Mesenchymal stem cell (in vitro differentiated cells and primary cell): ENCODE data around the gene KCNJ9.

Source experiments
- DNase-seq: peaks from one replicate; pipeline ENCODE4 v3.0.0-alpha.2; 2013
- H2AFZ ChIP-seq: one replicate; pipeline ENCODE4 v1.6.1; 2013; ENCODE audit warnings: low read depth, mild to moderate bottlenecking, control low read depth, inconsistent platforms, low read length, moderate library complexity
- H2AK5ac ChIP-seq: 2 replicates; pipeline ENCODE4 v1.6.1; 2013; ENCODE audit warnings: low read length, moderate library complexity, mild to moderate bottlenecking, inconsistent platforms; ENCODE audit not compliant: severe bottlenecking
- H2BK120ac ChIP-seq: one replicate; pipeline ENCODE4 v1.6.1; 2013; ENCODE audit warnings: low read depth, mild to moderate bottlenecking, inconsistent platforms, low read length, moderate library complexity
- H2BK12ac ChIP-seq, 2 experiments: one replicate each; pipeline ENCODE4 v1.6.1; 2013; ENCODE audit warnings: inconsistent platforms in 2 of 2, low read length in 2 of 2, mild to moderate bottlenecking in 2 of 2, moderate library complexity in 2 of 2, control low read depth in 1 of 2
- H2BK15ac ChIP-seq: one replicate; pipeline ENCODE4 v1.6.1; 2013; ENCODE audit warnings: mild to moderate bottlenecking, low read depth, inconsistent platforms; ENCODE audit not compliant: poor library complexity, severe bottlenecking
- H2BK5ac ChIP-seq: 2 replicates; pipeline ENCODE4 v1.6.1; 2013; ENCODE audit warnings: low read depth, mild to moderate bottlenecking, low read length, control low read depth, inconsistent platforms; ENCODE audit not compliant: poor library complexity, severe bottlenecking
- H3K14ac ChIP-seq, 2 experiments: one replicate each; pipeline ENCODE4 v1.6.1; 2013; ENCODE audit warnings: inconsistent platforms in 2 of 2, low read length in 2 of 2, control low read depth in 1 of 2, mild to moderate bottlenecking in 1 of 2, moderate library complexity in 1 of 2
- H3K18ac ChIP-seq, 2 experiments: one replicate each; pipeline ENCODE4 v1.6.1; 2013; ENCODE audit warnings: inconsistent platforms in 2 of 2, low read length in 2 of 2, control low read depth in 1 of 2, low read depth in 1 of 2, mild to moderate bottlenecking in 1 of 2
- H3K23ac ChIP-seq, 2 experiments: one replicate each; pipeline ENCODE4 v1.6.1; 2013; ENCODE audit warnings: inconsistent platforms in 2 of 2, low read length in 2 of 2, mild to moderate bottlenecking in 2 of 2, moderate library complexity in 2 of 2, control low read depth in 1 of 2
- H3K27ac ChIP-seq: 2 replicates; pipeline ENCODE4 v1.5.1; 2013; ENCODE audit warnings: mild to moderate bottlenecking, moderate library complexity, low read length, control low read depth, inconsistent platforms; ENCODE audit not compliant: poor library complexity, severe bottlenecking
- H3K27me3 ChIP-seq, 2 experiments: 2 replicates each; pipeline versions ENCODE4 v1.6.1 to v1.7.0; 2013; ENCODE audit warnings: low read length in 2 of 2, mild to moderate bottlenecking in 2 of 2, moderate library complexity in 2 of 2, control low read depth in 1 of 2, inconsistent platforms in 1 of 2; ENCODE audit not compliant: control insufficient read depth in 1 of 2, insufficient read depth in 1 of 2
- H3K36me3 ChIP-seq, 2 experiments: 2 replicates each; pipeline versions ENCODE4 v1.6.1 to v1.7.0; 2013; ENCODE audit warnings: low read length in 2 of 2, control low read depth in 1 of 2, inconsistent platforms in 1 of 2, low read depth in 1 of 2, mild to moderate bottlenecking in 1 of 2; ENCODE audit not compliant: insufficient read depth in 2 of 2, control insufficient read depth in 1 of 2
- H3K4ac ChIP-seq, 2 experiments: one replicate each; pipeline ENCODE4 v1.6.1; 2013; ENCODE audit warnings: inconsistent platforms in 2 of 2, low read length in 2 of 2, mild to moderate bottlenecking in 2 of 2, moderate library complexity in 2 of 2, control low read depth in 1 of 2, low read depth in 1 of 2
- H3K4me1 ChIP-seq: 2 replicates; pipeline ENCODE4 v1.6.1; 2013; ENCODE audit warnings: low read depth, low read length, control low read depth; ENCODE audit not compliant: control insufficient read depth, insufficient read depth
- H3K4me2 ChIP-seq: 2 replicates; pipeline ENCODE4 v1.6.1; 2013; ENCODE audit warnings: low read length, mild to moderate bottlenecking, inconsistent platforms; ENCODE audit not compliant: poor library complexity, severe bottlenecking
- H3K4me3 ChIP-seq, 2 experiments: 2 replicates each; pipeline versions ENCODE4 v1.5.1 to v1.7.0; 2013; ENCODE audit warnings: low read length in 2 of 2, mild to moderate bottlenecking in 2 of 2, control low read depth in 1 of 2, low read depth in 1 of 2; ENCODE audit not compliant: insufficient read depth in 1 of 2
- H3K79me1 ChIP-seq: replicated peaks from 2 replicates; pipeline ENCODE4 v1.6.1; 2013; ENCODE audit warnings: mild to moderate bottlenecking, control low read depth, low read length, inconsistent platforms; ENCODE audit not compliant: poor library complexity, severe bottlenecking
- H3K9ac ChIP-seq: 2 replicates; pipeline ENCODE4 v1.7.0; 2013; ENCODE audit warnings: mild to moderate bottlenecking, low read length, moderate library complexity
- H3K9me3 ChIP-seq: 2 replicates; pipeline ENCODE4 v1.7.0; 2013; ENCODE audit warnings: mild to moderate bottlenecking, low read length; ENCODE audit not compliant: control insufficient read depth
- H4K8ac ChIP-seq: one replicate; pipeline ENCODE4 v1.6.1; 2013; ENCODE audit warnings: inconsistent platforms, mild to moderate bottlenecking, low read length, moderate library complexity
- H4K91ac ChIP-seq: one replicate; pipeline ENCODE4 v1.6.1; 2013; ENCODE audit warnings: mild to moderate bottlenecking, low read length, inconsistent platforms
- WGBS: methylation state at CpG from one replicate; pipeline ENCODE4 v1.1.7; 2013; ENCODE audit warnings: mixed read lengths; 5-methylcytosine and 5-hydroxymethylcytosine counted together

The KCNJ9 gene

GRCh38 chr1:160093069-160093395, 11.7 kb downstream of the KCNJ9 start:
- no peak overlapping the region for H3K4me2 ChIP-seq
- H4K8ac ChIP-seq, result no peak overlapping the region
- H4K91ac ChIP-seq, result no peak overlapping the region
- 91% methylated on average over 9 of the region's 9 CpGs for WGBS
- no peak overlapping the region for H2AK5ac ChIP-seq
- peaks cover 13 to 54% of the 10 kb centered on the region in 2 experiments for H3K36me3 ChIP-seq
- H3K18ac ChIP-seq, result no peak overlapping the region
- no peak overlapping the region for H2BK120ac ChIP-seq
- no peak overlapping the region for H2BK15ac ChIP-seq
- H3K14ac ChIP-seq, result no peak overlapping the region
- H3K4me1 ChIP-seq, result peaks cover 22% of the 10 kb centered on the region
- no peak overlapping the region for H3K4ac ChIP-seq
- H3K23ac ChIP-seq, result no peak overlapping the region
- no peak overlapping the region for H3K9ac ChIP-seq
- no peak overlapping the region for H3K4me3 ChIP-seq
- H2BK5ac ChIP-seq, result no peak overlapping the region
- DNase-seq, result no peak
- H3K79me1 ChIP-seq, result peaks cover 16% of the 10 kb centered on the region
- no peaks in the 10 kb centered on the region for H3K27me3 ChIP-seq
- H2AFZ ChIP-seq, result no peak overlapping the region
- H3K9me3 ChIP-seq, result no peaks in the 10 kb centered on the region
- H3K27ac ChIP-seq, result no peak overlapping the region
- no peak overlapping the region for H2BK12ac ChIP-seq

GRCh38 chr1:160093624-160094290, 12.4 kb downstream of the KCNJ9 start:
- Histone ChIP-seq H4K91ac (no peak overlapping the region), H2AK5ac (no peak overlapping the region), H3K9me3 (no peaks in the 10 kb centered on the region), H3K79me1 (peaks cover 16% of the 10 kb centered on the region), H3K9ac (no peak overlapping the region), H3K4ac (no peak overlapping the region), H2BK12ac (no peak overlapping the region), H4K8ac (no peak overlapping the region), H2BK5ac (no peak overlapping the region), H2BK120ac (no peak overlapping the region), H3K36me3 (peaks cover 13 to 51% of the 10 kb centered on the region in 2 experiments), H3K18ac (no peak overlapping the region), H3K14ac (no peak overlapping the region), H3K27me3 (no peaks in the 10 kb centered on the region), H2BK15ac (no peak overlapping the region), H3K27ac (no peak overlapping the region), H3K4me2 (no peak overlapping the region), H3K4me3 (no peak overlapping the region), H3K4me1 (peaks cover 25% of the 10 kb centered on the region), H3K23ac (no peak overlapping the region), H2AFZ (no peak overlapping the region)
- no peak for DNase-seq
- WGBS, result 91% methylated on average over 21 of the region's 21 CpGs

GRCh38 chr1:160094291-160094625, 12.9 kb downstream of the KCNJ9 start:
- Histone ChIP-seq H3K4me2 (no peak overlapping the region), H4K91ac (no peak overlapping the region), H3K23ac (no peak overlapping the region), H3K4me1 (peaks cover 28% of the 10 kb centered on the region), H3K4me3 (no peak overlapping the region), H2BK15ac (no peak overlapping the region), H4K8ac (no peak overlapping the region), H3K27ac (no peak overlapping the region), H2AFZ (no peak overlapping the region), H3K4ac (no peak overlapping the region), H3K14ac (no peak overlapping the region), H2AK5ac (no peak overlapping the region), H3K27me3 (no peaks in the 10 kb centered on the region), H2BK120ac (no peak overlapping the region), H2BK5ac (no peak overlapping the region), H3K18ac (no peak overlapping the region), H3K9me3 (no peaks in the 10 kb centered on the region), H3K79me1 (peaks cover 16% of the 10 kb centered on the region), H3K9ac (no peak overlapping the region), H3K36me3 (peaks cover 13 to 51% of the 10 kb centered on the region in 2 experiments), H2BK12ac (no peak overlapping the region)
- DNase-seq, result no peak
- WGBS, result 99% methylated on average over 4 of the region's 4 CpGs

- peaks cover 28% of the 10 kb centered on the region for H3K4me1 ChIP-seq
- no peak overlapping the region for H2AK5ac ChIP-seq
- H3K79me1 ChIP-seq, result peaks cover 16% of the 10 kb centered on the region
- no peaks in the 10 kb centered on the region for H3K27me3 ChIP-seq
- no peak overlapping the region for H3K4ac ChIP-seq
- H4K8ac ChIP-seq, result no peak overlapping the region
- no peaks in the 10 kb centered on the region for H3K9me3 ChIP-seq
- H2BK15ac ChIP-seq, result no peak overlapping the region
- H2AFZ ChIP-seq, result no peak overlapping the region
- peaks cover 13 to 47% of the 10 kb centered on the region in 2 experiments for H3K36me3 ChIP-seq
- H3K4me3 ChIP-seq, result no peak overlapping the region
- H3K14ac ChIP-seq, result no peak overlapping the region
- no peak overlapping the region for H3K27ac ChIP-seq
- DNase-seq, result no peak
- no peak overlapping the region for H2BK120ac ChIP-seq
- 95% methylated on average over 14 of the region's 14 CpGs for WGBS
- H2BK12ac ChIP-seq, result no peak overlapping the region
- no peak overlapping the region for H4K91ac ChIP-seq
- H3K4me2 ChIP-seq, result no peak overlapping the region
- H3K23ac ChIP-seq, result no peak overlapping the region
- H2BK5ac ChIP-seq, result no peak overlapping the region
- no peak overlapping the region for H3K18ac ChIP-seq
- H3K9ac ChIP-seq, result no peak overlapping the region
These were observed 13.5 kb downstream of the KCNJ9 start for GRCh38 chr1:160094806-160095205.
